Activated CD4-positive, alpha-beta T cell treated with anti-CD3 and anti-CD28 coated beads for 36 hours (primary cell): ENCODE measurements around the gene PLXNC1. TPM values are rescaled to one million over a fixed set of nuclear protein-coding genes. Genes with fewer than 3 reads are reported as not detected.

Experiments
- ATAC-seq: fragments of 200-7000 bp; cut with Tn5 transposase; one replicate; pipeline ENCODE4 v1.10.0; 2021; ENCODE audit warnings: mild to moderate bottlenecking, moderate library complexity
- CTCF ChIA-PET: fragments of 350-600 bp; sonication (Branson Sonifier 250); formaldehyde crosslinking; loops from one replicate; lab custom pipeline; 2021; ENCODE audit warnings: antibody characterized with exemption; lab: Charles Lee
- POLR2A ChIA-PET: fragments of 350-600 bp; sonication (Branson Sonifier 250); formaldehyde crosslinking; loops from one replicate; lab custom pipeline; 2021; ENCODE audit warnings: antibody characterized with exemption, inconsistent platforms; lab: Charles Lee
- DNase-seq: peaks from one replicate; pipeline ENCODE4 v3.0.0-alpha.2; 2020
- H3K27ac Mint-ChIP-seq: one replicate; pipeline ENCODE4 v1.8.0; 2021; ENCODE audit warnings: mixed read lengths
- H3K27me3 Mint-ChIP-seq: one replicate; pipeline ENCODE4 v1.8.0; 2021; ENCODE audit warnings: mixed read lengths
- H3K36me3 Mint-ChIP-seq: one replicate; pipeline ENCODE4 v1.8.0; 2021; ENCODE audit warnings: low read depth, mixed read lengths
- H3K4me1 Mint-ChIP-seq: one replicate; pipeline ENCODE4 v1.8.0; 2021; ENCODE audit warnings: mixed read lengths
- H3K4me3 Mint-ChIP-seq: one replicate; pipeline ENCODE4 v1.8.0; 2021; ENCODE audit warnings: mild to moderate bottlenecking, moderate library complexity, mixed read lengths
- H3K9me3 Mint-ChIP-seq: one replicate; pipeline ENCODE4 v1.8.0; 2021; ENCODE audit warnings: low read depth, mixed read lengths
- intact Hi-C, 2 experiments: fragments of 100-400 bp; cut with DNase I in 1 of 2; cut with micrococcal nuclease in 1 of 2; formaldehyde crosslinking; loops; one replicate each; pipeline versions ENCODE4 v1.14.2 to v1.15.1; 2022 to 2024; cut with DNase I, micrococcal nuclease
- total RNA-seq, 2 experiments: library from RNA; stranded (reverse); gene quantifications; one replicate each; pipeline ENCODE4 v1.2.3, GENCODE V29; 2021

The PLXNC1 gene
- total RNA-seq, 2 experiments from 2014 or later: 5.3 TPM

DNA sequence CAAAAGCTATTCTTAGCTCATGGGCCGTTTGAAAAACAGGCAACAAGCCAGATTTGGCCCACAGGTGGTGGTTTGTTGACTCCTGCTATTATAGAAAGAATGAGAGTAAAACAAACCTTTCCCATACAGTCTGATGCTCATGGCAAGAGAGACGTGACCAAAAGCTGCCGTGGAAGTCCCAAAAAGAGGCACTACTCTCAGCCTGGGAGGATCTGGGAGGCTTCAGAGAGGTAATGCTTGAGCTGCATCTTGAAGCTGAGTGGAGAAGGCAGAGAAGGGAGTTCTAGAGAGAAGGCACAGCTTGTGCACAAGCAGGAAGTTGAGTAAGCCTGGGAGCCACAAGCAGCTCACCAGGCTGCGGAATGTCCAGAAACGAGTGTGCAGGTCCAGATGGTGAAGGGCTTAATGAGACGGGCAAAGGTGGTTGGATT lies 9.6 kb downstream of the PLXNC1 start:
- POLR2A ChIA-PET: no interaction called here
- Mint-ChIP-seq H3K27ac (no peak overlapping the region), H3K9me3 (no peaks in the 10 kb centered on the region), H3K27me3 (no peaks in the 10 kb centered on the region), H3K4me3 (no peak overlapping the region), H3K36me3 (no peaks in the 10 kb centered on the region), H3K4me1 (peaks cover 13% of the 10 kb centered on the region)
- ATAC-seq (peak; percentile 49), DNase-seq (no peak)
- CTCF ChIA-PET: interaction anchor here (0.9 to 1.3 kb wide), 2 partner anchors 8 to 15 kb away, joined by 3 read pairs; no protein-coding TSS in a partner anchor
- intact Hi-C loops: no loop called here

DNA sequence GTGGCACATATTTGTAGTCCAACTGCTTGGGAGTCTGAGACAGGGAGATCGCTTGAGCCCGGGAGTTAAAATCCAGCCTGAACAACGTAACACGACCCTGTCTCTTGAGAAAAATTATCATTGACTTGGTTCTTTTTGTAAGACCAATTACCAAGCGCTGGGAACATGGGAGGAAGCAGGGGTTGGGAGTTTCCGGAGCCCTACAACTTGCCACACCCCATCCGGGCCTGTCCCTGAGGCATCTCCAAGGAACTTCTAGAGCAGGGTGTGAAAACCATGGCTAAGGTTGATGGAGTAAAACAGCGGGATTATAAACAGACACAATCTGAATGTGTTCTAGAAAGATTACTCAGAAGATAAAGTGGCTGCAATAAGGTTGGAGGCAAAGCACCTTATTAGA lies 10.3 kb downstream of the PLXNC1 start:
- DNase-seq (no peak), ATAC-seq (no peak)
- H3K4me1 Mint-ChIP-seq: peaks cover 13% of the 10 kb centered on the region
- H3K27ac Mint-ChIP-seq: no peak overlapping the region
- H3K36me3 Mint-ChIP-seq: no peaks in the 10 kb centered on the region
- H3K4me3 Mint-ChIP-seq: no peak overlapping the region
- ChIA-PET CTCF (interaction anchor here (0.9 to 1.3 kb wide), 2 partner anchors 8 to 14 kb away, joined by 3 read pairs; no protein-coding TSS in a partner anchor), POLR2A (no interaction called here)
- H3K27me3 Mint-ChIP-seq: no peaks in the 10 kb centered on the region
- intact Hi-C loops: no loop called here
- no peaks in the 10 kb centered on the region for H3K9me3 Mint-ChIP-seq

DNA sequence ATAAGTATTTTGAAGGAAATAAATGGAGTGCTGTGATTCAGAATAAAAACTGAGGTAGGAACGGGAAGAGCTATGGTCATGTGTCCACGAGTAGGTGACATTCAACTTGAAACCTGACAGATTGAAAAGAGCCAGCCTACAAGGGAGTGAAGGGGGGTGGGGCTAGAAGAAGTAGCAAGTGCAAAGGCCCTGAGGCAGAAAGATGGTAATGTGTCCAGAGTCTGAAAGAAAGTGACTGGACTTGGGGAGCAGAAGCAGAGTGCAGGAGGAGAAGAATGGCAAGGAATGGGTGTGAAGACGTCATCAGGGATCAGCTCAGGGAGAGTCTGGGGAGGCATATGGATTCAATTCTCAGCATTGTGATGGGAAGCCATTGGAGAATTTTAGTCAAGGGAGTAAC lies 13.7 kb downstream of the PLXNC1 start:
- Mint-ChIP-seq H3K36me3 (no peaks in the 10 kb centered on the region), H3K27ac (no peak overlapping the region), H3K9me3 (no peaks in the 10 kb centered on the region), H3K4me1 (peaks cover 26% of the 10 kb centered on the region), H3K27me3 (no peaks in the 10 kb centered on the region), H3K4me3 (no peak overlapping the region)
- ChIA-PET POLR2A (no interaction called here), CTCF (interaction anchor here (0.7 kb wide), 1 partner anchor 16 kb away, joined by 3 read pairs; no protein-coding TSS in a partner anchor)
- ATAC-seq (no peak), DNase-seq (no peak)
- intact Hi-C loops: no loop called here

DNA sequence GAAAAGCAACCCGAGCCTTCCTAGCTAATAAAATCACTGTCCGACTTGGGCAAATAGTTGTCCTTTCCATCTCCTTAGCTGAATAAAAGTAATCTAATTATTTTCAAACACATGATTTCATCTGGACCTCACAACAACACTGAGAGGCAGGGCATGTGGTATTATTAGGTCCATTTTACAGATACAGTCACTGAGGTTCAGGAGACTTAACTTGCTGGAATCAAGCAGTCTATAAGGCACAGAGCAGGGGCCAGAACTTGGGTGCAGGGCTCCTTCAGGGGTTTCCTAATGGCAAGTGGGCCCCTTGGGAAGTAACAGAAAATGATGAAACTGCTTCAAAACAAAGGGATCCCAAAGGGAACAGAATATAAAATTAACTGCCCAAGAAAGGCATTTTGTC lies 15.5 kb downstream of the PLXNC1 start:
- Mint-ChIP-seq H3K4me1 (peaks cover 25% of the 10 kb centered on the region), H3K36me3 (no peaks in the 10 kb centered on the region), H3K9me3 (no peaks in the 10 kb centered on the region), H3K27ac (no peak overlapping the region), H3K4me3 (no peak overlapping the region), H3K27me3 (no peaks in the 10 kb centered on the region)
- POLR2A ChIA-PET: no interaction called here
- DNase-seq (no peak), ATAC-seq (no peak)
- intact Hi-C loops: no loop called here
- CTCF ChIA-PET: interaction anchor here (0.6 to 1.2 kb wide), 3 partner anchors 9 to 12 kb away, joined by 3 read pairs; no protein-coding TSS in a partner anchor

DNA sequence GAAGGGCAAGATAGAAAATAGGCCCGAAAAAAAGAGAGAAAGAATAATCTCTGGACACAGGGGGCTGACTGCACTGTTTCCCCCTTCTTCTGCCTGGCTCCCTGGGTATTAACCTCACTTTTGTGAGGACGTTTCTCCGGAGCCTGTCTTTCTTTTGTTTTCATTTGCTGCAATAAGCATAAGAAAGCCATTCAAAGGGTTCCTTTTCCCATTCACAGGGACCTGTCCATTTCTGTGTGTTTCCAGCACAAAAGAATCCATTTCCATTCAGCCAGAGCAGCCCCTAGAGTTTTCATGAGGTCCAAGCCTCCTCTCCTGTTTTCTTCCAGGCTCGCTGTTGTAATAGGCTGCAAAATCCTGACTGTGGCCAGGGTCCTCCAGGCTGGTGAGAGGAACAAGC lies 16.8 kb downstream of the PLXNC1 start:
- no peaks in the 10 kb centered on the region for H3K27me3 Mint-ChIP-seq
- H3K4me3 Mint-ChIP-seq: no peak overlapping the region
- ChIA-PET POLR2A (interaction anchor here (0.5 kb wide), 1 partner anchor 96 kb away, joined by 4 read pairs; no protein-coding TSS in a partner anchor), CTCF (interaction anchor here (1.2 kb wide), 1 partner anchor 14 kb away, joined by 3 read pairs; no protein-coding TSS in a partner anchor)
- intact Hi-C loops: no loop called here
- H3K36me3 Mint-ChIP-seq: peaks cover 1% of the 10 kb centered on the region
- peaks cover 36% of the 10 kb centered on the region for H3K4me1 Mint-ChIP-seq
- no peaks in the 10 kb centered on the region for H3K9me3 Mint-ChIP-seq
- DNase-seq (no peak), ATAC-seq (no peak)
- no peak overlapping the region for H3K27ac Mint-ChIP-seq

DNA sequence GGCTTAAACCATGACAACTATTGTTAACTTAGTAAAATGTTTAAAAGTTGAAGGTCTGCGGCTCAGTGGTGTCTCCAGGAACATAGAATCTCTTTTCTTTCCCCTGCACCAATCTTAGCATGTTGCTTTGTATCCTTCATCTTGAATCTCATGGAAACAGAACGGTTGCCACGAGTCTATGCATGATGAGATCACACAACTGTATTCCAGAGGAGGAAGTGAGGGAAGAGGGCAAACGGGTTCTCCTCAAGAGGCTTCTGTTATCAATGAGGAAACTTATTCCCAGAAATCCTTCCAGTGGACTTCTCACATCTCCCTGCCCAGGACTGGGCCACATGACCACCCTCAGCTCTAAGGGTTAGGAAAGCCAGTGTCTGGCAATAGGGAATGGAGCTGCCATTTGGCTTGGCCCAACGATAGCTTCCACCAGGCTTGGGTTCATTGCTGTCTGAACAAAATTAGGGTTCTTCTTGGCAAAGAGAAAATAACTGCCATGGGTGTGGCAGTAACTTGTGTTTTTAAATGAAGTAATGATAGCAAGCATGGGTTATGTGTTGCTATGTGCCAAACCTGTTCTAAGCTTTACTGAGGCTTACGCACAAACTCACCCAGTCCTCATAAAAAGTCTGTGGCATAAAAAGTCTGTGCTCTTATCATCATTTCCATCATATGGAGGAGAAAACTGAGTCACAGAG lies 17.4 kb downstream of the PLXNC1 start:
- no peak overlapping the region for H3K27ac Mint-ChIP-seq
- DNase-seq (no peak), ATAC-seq (peak; percentile 27)
- peaks cover 43% of the 10 kb centered on the region for H3K4me1 Mint-ChIP-seq
- H3K9me3 Mint-ChIP-seq: no peaks in the 10 kb centered on the region
- no peaks in the 10 kb centered on the region for H3K27me3 Mint-ChIP-seq
- peaks cover 5% of the 10 kb centered on the region for H3K36me3 Mint-ChIP-seq
- ChIA-PET CTCF (interaction anchor here (0.9 to 2.1 kb wide), 4 partner anchors 8 to 17 kb away, joined by 3 to 7 read pairs (median 3); no protein-coding TSS in a partner anchor), POLR2A (interaction anchor here (0.5 to 0.7 kb wide), 3 partner anchors 54 to 1100 kb away, joined by 3 to 4 read pairs (median 3); no protein-coding TSS in a partner anchor)
- no peak overlapping the region for H3K4me3 Mint-ChIP-seq
- intact Hi-C loops: no loop called here

DNA sequence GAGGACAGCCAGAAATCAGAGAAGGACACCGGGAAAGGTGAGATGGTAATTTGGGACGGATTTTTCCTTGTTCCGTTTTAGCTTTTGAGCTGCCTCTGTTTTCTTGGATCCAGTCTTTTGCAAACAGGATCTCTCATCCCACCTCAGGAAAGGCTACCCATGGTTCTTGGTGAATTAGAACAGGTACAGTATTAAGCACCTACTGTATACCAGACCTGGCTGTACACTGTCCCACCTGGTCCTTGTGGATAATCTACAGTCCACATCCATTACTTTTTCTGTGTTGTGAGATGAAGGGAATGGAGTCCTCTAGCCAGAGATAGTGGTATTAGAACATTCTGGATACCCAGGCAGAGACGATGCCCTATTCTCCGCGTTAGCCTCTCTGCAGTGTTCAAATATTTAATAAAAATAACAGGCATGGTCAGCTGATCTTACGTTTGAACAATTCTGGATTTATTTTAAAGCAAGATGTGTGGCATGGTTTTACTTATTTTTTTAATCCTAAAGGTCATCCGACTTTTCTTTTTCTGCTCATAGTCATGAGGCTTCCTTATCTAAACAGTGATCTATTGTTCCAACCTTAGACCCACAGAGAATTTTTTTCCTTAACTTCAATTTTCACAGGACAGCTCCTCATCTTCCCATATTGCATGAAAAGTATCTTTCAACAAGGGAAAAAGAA lies 18.8 kb downstream of the PLXNC1 start:
- Mint-ChIP-seq H3K36me3 (peaks cover 5% of the 10 kb centered on the region), H3K27ac (no peak overlapping the region), H3K9me3 (no peaks in the 10 kb centered on the region), H3K27me3 (no peaks in the 10 kb centered on the region), H3K4me3 (no peak overlapping the region), H3K4me1 (peaks cover 55% of the 10 kb centered on the region)
- intact Hi-C loops: no loop called here
- ATAC-seq: no peak
- CTCF ChIA-PET: interaction anchor here (0.6 to 2.1 kb wide), 4 partner anchors 9 to 213 kb away, joined by 3 to 7 read pairs (median 3); no protein-coding TSS in a partner anchor
- POLR2A ChIA-PET: interaction anchor here (0.6 kb wide), 1 partner anchor 17 kb away, joined by 3 read pairs; no protein-coding TSS in a partner anchor
- DNase-seq: no peak

DNA sequence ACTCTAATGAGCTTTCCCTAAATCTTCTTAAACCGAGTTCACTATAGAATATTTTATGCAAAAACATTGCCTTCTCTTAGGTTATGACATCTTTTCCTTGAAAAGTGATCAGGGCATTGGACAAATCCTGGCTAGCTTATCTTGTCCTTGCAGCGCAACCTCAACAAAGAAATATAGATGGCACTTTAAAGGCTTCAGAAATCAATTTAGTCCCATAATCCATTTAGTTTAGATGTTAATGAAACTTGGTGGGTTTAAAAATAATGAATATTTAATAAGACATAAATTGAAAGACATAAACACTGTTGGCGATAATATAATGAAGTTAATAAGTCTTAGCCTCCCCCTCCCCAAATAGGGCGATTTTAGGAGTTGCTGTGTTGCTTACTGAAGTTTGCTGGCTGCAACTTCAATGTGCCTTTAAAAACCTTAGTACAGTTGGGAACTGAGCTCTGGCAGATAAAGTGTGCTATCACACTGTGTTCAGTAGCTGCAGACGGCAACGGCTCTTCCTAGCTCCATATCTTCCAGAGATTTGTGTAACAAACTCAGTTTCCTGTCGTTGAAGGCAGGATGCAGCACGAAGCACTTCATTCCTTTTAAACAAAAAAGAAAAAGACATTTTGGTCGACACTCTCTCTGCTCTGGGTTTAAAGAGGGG lies 19.5 kb downstream of the PLXNC1 start:
- Mint-ChIP-seq H3K9me3 (no peaks in the 10 kb centered on the region), H3K27me3 (no peaks in the 10 kb centered on the region), H3K4me3 (no peak overlapping the region), H3K27ac (no peak overlapping the region), H3K36me3 (peaks cover 5% of the 10 kb centered on the region), H3K4me1 (peaks cover 57% of the 10 kb centered on the region)
- intact Hi-C loops: loop anchor here in 1 of 2 experiments (2.0 kb wide), 1 partner anchor 17 kb away; no protein-coding TSS in a partner anchor
- CTCF ChIA-PET: interaction anchor here (1.3 to 2.1 kb wide), 2 partner anchors 10 to 94 kb away, joined by 3 to 7 read pairs; no protein-coding TSS in a partner anchor
- ATAC-seq (no peak), DNase-seq (no peak)
- POLR2A ChIA-PET: interaction anchor here (0.6 kb wide), 1 partner anchor 18 kb away, joined by 3 read pairs; no protein-coding TSS in a partner anchor

DNA sequence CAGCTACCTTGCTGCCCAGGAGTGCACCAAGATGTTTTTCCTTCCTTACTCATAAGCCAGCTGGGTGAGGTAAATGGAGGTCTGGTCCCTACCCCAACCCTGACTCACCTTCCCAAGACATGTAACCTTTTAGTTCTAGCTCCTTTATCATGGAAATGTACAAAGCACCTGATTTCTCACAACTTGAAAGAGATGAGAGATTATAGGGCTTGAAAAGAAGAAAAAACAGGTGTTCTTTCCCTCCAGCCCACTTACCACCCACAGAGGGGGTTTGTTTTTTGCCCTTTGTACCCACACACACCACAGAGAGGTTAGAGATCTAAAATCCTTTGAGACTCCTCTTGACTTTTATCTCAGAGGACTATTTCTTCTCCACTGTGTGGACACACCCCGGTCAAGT lies 21.1 kb downstream of the PLXNC1 start:
- ChIA-PET CTCF (interaction anchor here (0.7 to 1.5 kb wide), 2 partner anchors 35 to 39 kb away, joined by 3 read pairs; no protein-coding TSS in a partner anchor), POLR2A (interaction anchor here (0.9 kb wide), 1 partner anchor 39 kb away, joined by 3 read pairs; no protein-coding TSS in a partner anchor)
- H3K9me3 Mint-ChIP-seq: no peaks in the 10 kb centered on the region
- DNase-seq (peak; percentile 24), ATAC-seq (peak; percentile 30)
- H3K27ac Mint-ChIP-seq: no peak overlapping the region
- intact Hi-C loops: loop anchor here in 1 of 2 experiments (2.0 kb wide), 1 partner anchor 19 kb away; no protein-coding TSS in a partner anchor
- no peak overlapping the region for H3K4me3 Mint-ChIP-seq
- H3K27me3 Mint-ChIP-seq: no peaks in the 10 kb centered on the region
- peaks cover 68% of the 10 kb centered on the region for H3K4me1 Mint-ChIP-seq
- peaks cover 5% of the 10 kb centered on the region for H3K36me3 Mint-ChIP-seq

DNA sequence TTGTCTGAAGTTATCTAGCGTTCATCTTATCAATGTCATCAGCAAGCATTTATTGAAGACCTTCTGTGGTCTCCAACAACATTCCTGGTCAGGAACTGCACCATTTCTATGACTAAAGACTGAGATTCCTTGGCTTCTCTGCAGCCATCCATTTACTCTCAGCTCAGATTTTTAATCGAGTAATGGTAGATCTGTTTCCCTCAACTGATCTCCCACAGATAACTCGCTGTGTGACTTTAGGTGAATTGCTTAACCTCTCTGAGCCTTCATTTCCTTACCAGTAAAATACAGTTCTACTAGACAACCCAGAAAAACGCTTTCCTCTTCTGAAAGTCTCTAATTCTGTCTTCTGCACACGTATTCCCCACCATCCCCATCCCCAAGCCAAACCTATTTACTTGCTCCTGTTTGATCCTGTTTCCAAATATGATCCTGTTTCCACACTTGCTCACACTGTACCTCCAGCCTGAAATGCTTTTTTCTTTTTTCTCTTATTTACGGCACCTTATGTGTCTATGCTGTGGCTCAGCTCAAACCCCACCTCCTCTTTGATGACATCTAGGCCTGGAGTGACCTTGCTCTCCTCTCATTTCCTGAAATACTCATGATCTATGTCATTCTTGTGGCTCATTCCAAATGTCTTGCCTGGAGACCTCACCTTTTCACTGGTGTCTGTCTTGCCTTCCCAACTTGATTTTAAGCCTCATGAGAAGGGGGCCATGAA lies 21.8 kb downstream of the PLXNC1 start:
- Mint-ChIP-seq H3K36me3 (peaks cover 5% of the 10 kb centered on the region), H3K27ac (peak overlapping the region; percentile 8), H3K27me3 (no peaks in the 10 kb centered on the region), H3K4me1 (peaks cover 70% of the 10 kb centered on the region), H3K4me3 (no peak overlapping the region), H3K9me3 (no peaks in the 10 kb centered on the region)
- no peak for DNase-seq
- peak; percentile 18 for ATAC-seq
- ChIA-PET POLR2A (no interaction called here), CTCF (interaction anchor here (0.6 to 1.5 kb wide), 2 partner anchors 35 to 820 kb away, joined by 3 to 4 read pairs; no protein-coding TSS in a partner anchor)
- intact Hi-C loops: loop anchor here in 1 of 2 experiments (2.0 kb wide), 1 partner anchor 19 kb away; no protein-coding TSS in a partner anchor
